Mucosa of descending colon (tissue), 3 donors: ENCODE measurements around the gene MAPK7. TPM values are rescaled to one million over a fixed set of nuclear protein-coding genes. Genes with fewer than 3 reads are reported as not detected.

ENCODE experiments used
- ATAC-seq: fragments of 200-7000 bp; cut with Tn5 transposase; one replicate; pipeline ENCODE4 v1.9.1; 2020; ENCODE audit warnings: mild to moderate bottlenecking, moderate library complexity
- DNase-seq, 3 donors: peaks; one replicate each; pipeline ENCODE4 v3.0.0-alpha.2; 2020
- H3K36me3 ChIP-seq: fragments of 200-600 bp; one replicate; pipeline ENCODE4 v1.8.0; 2021; ENCODE audit warnings: low read depth, mild to moderate bottlenecking
- H3K4me1 ChIP-seq: fragments of 200-600 bp; one replicate; pipeline ENCODE4 v1.8.0; 2021; ENCODE audit warnings: low read depth, mild to moderate bottlenecking
- H3K4me3 ChIP-seq: fragments of 200-600 bp; one replicate; pipeline ENCODE4 v1.8.0; 2021; ENCODE audit warnings: mild to moderate bottlenecking
- H3K9me3 ChIP-seq: fragments of 200-600 bp; one replicate; pipeline ENCODE4 v1.8.0; 2021; ENCODE audit warnings: mild to moderate bottlenecking
- CTCF ChIP-seq: fragments of 200-600 bp; IDR thresholded peaks from one replicate; pipeline ENCODE4 v1.8.0; 2022; ENCODE audit warnings: antibody characterized with exemption, mild to moderate bottlenecking
- intact Hi-C, 2 donors: fragments of 100-400 bp; cut with DNase I in 1 of 2; cut with micrococcal nuclease in 1 of 2; formaldehyde crosslinking; loops; one replicate each; pipeline versions ENCODE4 v1.11.0 to v1.11.1; 2022; cut with DNase I, micrococcal nuclease
- total RNA-seq, 3 donors: library from RNA; stranded (reverse); fragmentation: NEBNext Ultra II Directional in 2 of 3; extraction: Animal tissue kit (Norgen Biotek cat#: 25700) in 2 of 3; gene quantifications; one replicate each; pipeline versions ENCODE4 v1.2.1 to v1.2.4, GENCODE V29; 2021 to 2023
- donor health status: DM: no; HTN: no; CAD: no; lungs with moderate emphysema.
- donor health status: DM: no; HTN: no; CAD: no.
- donor health status: DM: no; HTN: yes; CAD: no.

The MAPK7 gene
- total RNA-seq, 3 donors from 2014 or later = 36.9 to 48.6 (median 47.5) TPM

GRCh38 chr17:19388791-19389785 lies 10.8 kb downstream of the MAPK7 start:
- DNase-seq (peak in 1 of 3 donors; percentile 12), ATAC-seq (no peak)
- intact Hi-C loops = no loop called here
- H3K9me3 ChIP-seq = no peaks in the 10 kb centered on the region
- TF ChIP-seq CTCF = no peak
- no peak overlapping the region for H3K4me3 ChIP-seq
- peaks cover 20% of the 10 kb centered on the region for H3K4me1 ChIP-seq
- H3K36me3 ChIP-seq = no peaks in the 10 kb centered on the region

- no peak overlapping the region for H3K4me3 ChIP-seq
- DNase-seq (no peak), ATAC-seq (no peak)
- no peak for TF ChIP-seq CTCF
- H3K36me3 ChIP-seq = no peaks in the 10 kb centered on the region
- no peaks in the 10 kb centered on the region for H3K9me3 ChIP-seq
- intact Hi-C loops = no loop called here
- H3K4me1 ChIP-seq = peaks cover 2% of the 10 kb centered on the region
Measured at GRCh38 chr17:19390951-19391350, 12.7 kb downstream of the MAPK7 start.

- intact Hi-C loops = no loop called here
- TF ChIP-seq CTCF = no peak
- H3K9me3 ChIP-seq = no peaks in the 10 kb centered on the region
- ATAC-seq (no peak), DNase-seq (peak in 1 of 3 donors; percentile 5)
- peaks cover 2% of the 10 kb centered on the region for H3K4me1 ChIP-seq
- no peak overlapping the region for H3K4me3 ChIP-seq
- H3K36me3 ChIP-seq = no peaks in the 10 kb centered on the region
Measured at GRCh38 chr17:19391432-19391831, 13.1 kb downstream of the MAPK7 start.

- H3K36me3 ChIP-seq = no peaks in the 10 kb centered on the region
- no peak overlapping the region for H3K4me3 ChIP-seq
- H3K4me1 ChIP-seq = peaks cover 7% of the 10 kb centered on the region
- intact Hi-C loops = no loop called here
- DNase-seq (no peak), ATAC-seq (no peak)
- TF ChIP-seq CTCF = no peak
- no peaks in the 10 kb centered on the region for H3K9me3 ChIP-seq
Measured at GRCh38 chr17:19392303-19392702, 14.0 kb downstream of the MAPK7 start.

GRCh38 chr17:19397556-19398041 lies 19.3 kb downstream of the MAPK7 start:
- H3K36me3 ChIP-seq = no peaks in the 10 kb centered on the region
- H3K9me3 ChIP-seq = no peaks in the 10 kb centered on the region
- intact Hi-C loops = no loop called here
- ATAC-seq = peak; percentile 69
- H3K4me1 ChIP-seq = peaks cover 36% of the 10 kb centered on the region
- H3K4me3 ChIP-seq = no peak overlapping the region
- DNase-seq = peak in 2 of 3 donors; percentile 68 to 69
- TF ChIP-seq CTCF = no peak
